HepG2 (cell line): Measurements from ENCODE around the gene FAM111A. TPM values are rescaled to one million over a fixed set of nuclear protein-coding genes. Genes with fewer than 3 reads are reported as not detected.

Source experiments
- ATAC-seq: fragments of 200-7000 bp; cut with Tn5 transposase; 3 replicates; pipeline ENCODE4 v1.9.1; 2020; ENCODE audit warnings: mild to moderate bottlenecking, moderate library complexity
- BruUV-seq: library from RNA; stranded (reverse); fragments of 400-500 nt; replicated peaks from 2 replicates; lab custom pipeline; 2021; lab: Mats Ljungman, UMichigan
- CTCF ChIA-PET: fragments of 300-600 bp; formaldehyde crosslinking; extraction: SDS; loops from one replicate; lab custom pipeline; 2021; ENCODE audit warnings: low total read pairs, inconsistent platforms, low intra/inter-chr PET ratio; lab: Yijun Ruan, JAX
- POLR2A ChIA-PET: fragments of 350-600 bp; sonication (Branson Sonifier 250); formaldehyde crosslinking; loops from one replicate; lab custom pipeline; 2020; ENCODE audit warnings: antibody characterized with exemption, inconsistent platforms; lab: Yijun Ruan, JAX
- DNase-seq: peaks from one replicate; pipeline ENCODE4 v3.0.0-alpha.2; 2015; ENCODE audit warnings: low spot score
- FAIRE-seq: peaks from 3 replicates; lab custom pipeline; 2011; peaks lifted over from hg19 to GRCh38; lab: Jason Lieb, UNC
- H2AFZ ChIP-seq: one replicate; pipeline ENCODE4 v1.6.1; 2011; ENCODE audit warnings: low read length, inconsistent platforms
- H3K27ac ChIP-seq: fragments of 300-600 bp; 3 replicates; pipeline ENCODE4 v1.8.0; 2011; ENCODE audit warnings: mixed run types, mild to moderate bottlenecking, mixed read lengths, low read length, inconsistent platforms; ENCODE audit not compliant: insufficient read depth; ENCODE audit errors: extremely low read length
- H3K27me3 ChIP-seq, 2 experiments: fragments of 200-600 bp in 1 of 2; 2 replicates in 1 of 2; 3 replicates in 1 of 2; pipeline versions ENCODE4 v1.6.0 to v1.8.0; 2011; ENCODE audit warnings: low read length in 2 of 2, mild to moderate bottlenecking in 2 of 2, moderate library complexity in 2 of 2, inconsistent platforms in 1 of 2; ENCODE audit not compliant: insufficient read depth in 2 of 2, control insufficient read depth in 1 of 2
- H3K36me3 ChIP-seq, 2 experiments: fragments of 200-600 bp in 1 of 2; replicated peaks in 1 of 2; 2 replicates in 1 of 2; 3 replicates in 1 of 2; pipeline versions ENCODE4 v1.5.1 to v1.8.0; 2011; ENCODE audit warnings: low read length in 2 of 2, inconsistent platforms in 1 of 2; ENCODE audit not compliant: insufficient read depth in 2 of 2, control insufficient read depth in 1 of 2
- H3K4me1 ChIP-seq: 2 replicates; pipeline ENCODE4 v1.5.1; 2012; ENCODE audit warnings: low read length, inconsistent platforms; ENCODE audit not compliant: insufficient read depth
- H3K4me2 ChIP-seq: 2 replicates; pipeline ENCODE4 v1.6.0; 2011; ENCODE audit warnings: low read depth, low read length, inconsistent platforms
- H3K4me3 ChIP-seq, 3 experiments: fragments of 200-600 bp in 1 of 3; sonication (generic), shearing (Covaris generic) in 1 of 3; replicated peaks in 1 of 3; 2 replicates each; pipeline ENCODE4 v1.5.1; 2011 to 2016; ENCODE audit warnings: low read length in 3 of 3, inconsistent platforms in 2 of 3, low read depth in 2 of 3, mild to moderate bottlenecking in 2 of 3, control low read depth in 1 of 3, mixed read lengths in 1 of 3; ENCODE audit not compliant: insufficient read depth in 1 of 3
- H3K79me2 ChIP-seq: one replicate; pipeline ENCODE4 v1.6.1; 2011; ENCODE audit warnings: low read length, inconsistent platforms; ENCODE audit not compliant: insufficient read depth
- H3K9ac ChIP-seq: 2 replicates; pipeline ENCODE4 v1.6.0; 2011; ENCODE audit warnings: mild to moderate bottlenecking, low read depth, low read length, inconsistent platforms; ENCODE audit not compliant: insufficient read depth
- H3K9me3 ChIP-seq: 2 replicates; pipeline ENCODE4 v1.5.1; 2012; ENCODE audit warnings: mild to moderate bottlenecking, low read length
- H4K20me1 ChIP-seq: 2 replicates; pipeline ENCODE4 v1.6.0; 2011; ENCODE audit warnings: inconsistent platforms, mild to moderate bottlenecking, low read length, moderate library complexity; ENCODE audit not compliant: insufficient read depth
- CBFB ChIP-seq: sonication (generic); formaldehyde crosslinking; IDR thresholded peaks from 2 replicates; pipeline ENCODE4 v1.4.0; 2020; ENCODE audit warnings: missing genetic modification reagents
- DNMT3B ChIP-seq: conservative IDR thresholded peaks from 2 replicates; pipeline ENCODE4 v1.6.1; 2016; ENCODE audit warnings: missing biosample characterization, control low read depth
- EZH2 ChIP-seq: conservative IDR thresholded peaks from 2 replicates; pipeline ENCODE4 v1.6.1; 2012; ENCODE audit warnings: mild to moderate bottlenecking, low read depth, low read length, moderate library complexity
- NRL ChIP-seq: sonication (generic); formaldehyde crosslinking; IDR thresholded peaks from 2 replicates; pipeline ENCODE4 v1.5.0; 2020; ENCODE audit warnings: missing genetic modification reagents, mild to moderate bottlenecking, moderate library complexity, borderline replicate concordance
- RXRA ChIP-seq: sonication (generic); formaldehyde crosslinking; IDR thresholded peaks from 2 replicates; pipeline ENCODE4 v1.5.1; 2020; ENCODE audit warnings: missing genetic modification reagents
- SSRP1 ChIP-seq: IDR thresholded peaks from 2 replicates; pipeline ENCODE4 v1.6.1; 2016; ENCODE audit warnings: control low read depth
- ZFP37 ChIP-seq: sonication (generic); formaldehyde crosslinking; IDR thresholded peaks from 2 replicates; pipeline ENCODE4 v1.4.0; 2020; ENCODE audit warnings: missing genetic modification reagents, borderline replicate concordance
- ZNF556 ChIP-seq: sonication (generic); formaldehyde crosslinking; IDR thresholded peaks from 2 replicates; pipeline ENCODE4 v1.4.0; 2020; ENCODE audit warnings: mild to moderate bottlenecking, missing genetic modification reagents, borderline replicate concordance
- ZNF747 ChIP-seq: sonication (generic); formaldehyde crosslinking; IDR thresholded peaks from 2 replicates; pipeline ENCODE4 v1.8.1; 2023; ENCODE audit warnings: missing genetic modification reagents, mild to moderate bottlenecking, borderline replicate concordance
- ZNF772 ChIP-seq: sonication (generic); formaldehyde crosslinking; IDR thresholded peaks from 2 replicates; pipeline ENCODE4 v1.5.0; 2020; ENCODE audit warnings: mild to moderate bottlenecking, missing genetic modification reagents
- WGBS: methylation state at CpG from one replicate; pipeline ENCODE4 v1.1.6; 2017; ENCODE audit warnings: low lambda C conversion rate; 5-methylcytosine and 5-hydroxymethylcytosine counted together
- in situ Hi-C: cut with HindIII; loops from 2 replicates; pipeline ENCODE4 v1.10.0; 2017; ENCODE audit warnings: low pct_unique_long_range_greater_than_20kb; ENCODE audit not compliant: extremely low pct_ligation_motif_present
- intact Hi-C: fragments of 100-400 bp; cut with micrococcal nuclease; formaldehyde crosslinking; loops from one replicate; pipeline ENCODE4 v1.10.0; 2022; ENCODE audit not compliant: unreplicated experiment
- polyA plus RNA-seq, 8 experiments: library from polyadenylated mRNA; depleted of rRNA in 3 of 8; stranded (reverse) in 7 of 8; unstranded in 1 of 8; fragments of >200 nt; fragmentation: Illumina TruSeq in 4 of 8; extraction: Trizol in 4 of 8; gene quantifications; 2 replicates each; pipeline versions ENCODE4 v1.2.1 to v1.2.3, GENCODE V29; 2011 to 2016; ENCODE audit warnings: low read depth in 4 of 8, missing spikeins in 1 of 8, mixed read lengths in 1 of 8; ENCODE audit not compliant: insufficient read depth in 1 of 8
- total RNA-seq, 5 experiments: library from RNA; depleted of rRNA; stranded (reverse); fragments of >200 nt; fragmentation: Illumina TruSeq; extraction: Trizol; gene quantifications; 2 replicates each; pipeline ENCODE4 v1.2.3, GENCODE V29; 2016; ENCODE audit warnings: low read depth in 1 of 5
- TF ChIP-seq, protein P1 (sequence below): sonication (generic); formaldehyde crosslinking; IDR thresholded peaks from 2 replicates; pipeline ENCODE4 v1.4.0; 2020; ENCODE audit warnings: missing genetic modification reagents, borderline replicate concordance

The FAM111A gene
- total and polyA plus RNA-seq, 2 of the 13 experiments (the other 11 are each of a cell fraction or from before 2014, with no cell fraction given): 3.2 to 13.5 TPM

DNA sequence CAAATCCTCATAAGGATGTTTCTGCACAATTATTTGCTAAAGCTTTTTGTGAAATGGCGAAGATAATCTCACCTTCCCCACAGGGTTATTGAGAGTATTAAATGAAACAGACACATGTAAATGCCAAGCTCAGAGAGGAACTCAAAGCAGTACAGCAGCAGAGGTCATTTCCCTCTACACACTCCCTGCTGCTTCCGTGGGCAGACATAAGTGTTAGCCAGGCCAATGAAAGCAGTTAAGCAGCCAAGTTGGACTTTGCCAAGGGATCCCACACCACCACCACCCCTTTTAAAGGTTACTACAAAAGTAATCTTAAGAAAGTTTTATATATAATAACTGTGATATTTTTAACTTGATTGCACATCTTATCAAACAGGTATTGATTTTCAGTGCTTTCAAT, 4.0 kb upstream of the FAM111A start:
- H4K20me1 ChIP-seq: no peaks in the 10 kb centered on the region
- no peak overlapping the region for H2AFZ ChIP-seq
- intact Hi-C loops (loop anchor here (10.0 kb wide), 1 partner anchor 484 kb away; no protein-coding TSS in a partner anchor), in situ Hi-C loops (loop anchor here (5.0 kb wide), 1 partner anchor 41 kb away; no protein-coding TSS in a partner anchor)
- ChIA-PET CTCF (no interaction called here), POLR2A (no interaction called here)
- BruUV-seq: no TSS peak
- 77% methylated on average over 2 of the region's 2 CpGs for WGBS
- peaks cover 25% of the 10 kb centered on the region for H3K4me1 ChIP-seq
- H3K27ac ChIP-seq: no peak overlapping the region
- DNase-seq: no peak
- FAIRE-seq: no peak
- no peak overlapping the region for H3K4me2 ChIP-seq
- no peaks in the 10 kb centered on the region for H3K27me3 ChIP-seq
- H3K79me2 ChIP-seq: no peaks in the 10 kb centered on the region
- no peaks in the 10 kb centered on the region for H3K9me3 ChIP-seq
- no peaks in the 10 kb centered on the region for H3K36me3 ChIP-seq
- ATAC-seq: no peak
- no peak overlapping the region for H3K9ac ChIP-seq
- no peak for TF ChIP-seq RXRA (CRISPR knock-in tag)
- no peak for TF ChIP-seq EZH2
- TF ChIP-seq ZNF747 (CRISPR knock-in tag): no peak
- TF ChIP-seq ZNF772: no peak
- TF ChIP-seq NRL: no peak
- no peak for TF ChIP-seq ZNF556 (CRISPR knock-in tag)
- TF ChIP-seq CBFB (CRISPR knock-in tag): no peak
- no peak for TF ChIP-seq DNMT3B
- TF ChIP-seq ZFP37: no peak
- TF ChIP-seq, protein P1, sequence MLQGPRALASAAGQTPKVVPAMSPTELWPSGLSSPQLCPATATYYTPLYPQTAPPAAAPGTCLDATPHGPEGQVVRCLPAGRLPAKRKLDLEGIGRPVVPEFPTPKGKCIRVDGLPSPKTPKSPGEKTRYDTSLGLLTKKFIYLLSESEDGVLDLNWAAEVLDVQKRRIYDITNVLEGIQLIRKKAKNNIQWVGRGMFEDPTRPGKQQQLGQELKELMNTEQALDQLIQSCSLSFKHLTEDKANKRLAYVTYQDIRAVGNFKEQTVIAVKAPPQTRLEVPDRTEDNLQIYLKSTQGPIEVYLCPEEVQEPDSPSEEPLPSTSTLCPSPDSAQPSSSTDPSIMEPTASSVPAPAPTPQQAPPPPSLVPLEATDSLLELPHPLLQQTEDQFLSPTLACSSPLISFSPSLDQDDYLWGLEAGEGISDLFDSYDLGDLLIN (CRISPR knock-in tag): no peak
- TF ChIP-seq SSRP1 (CRISPR knock-in tag): no peak
- TF ChIP-seq, all 625 proteins: peak for 0
- H3K4me3 ChIP-seq: no peak overlapping the region
